Amniotic stem cell (primary cell): ENCODE measurements around the gene TEDC1.

Experiments
- DNase-seq: peaks from one replicate; lab custom pipeline; 2025; lab: John Stamatoyannopoulos, UW

The TEDC1 gene

DNA sequence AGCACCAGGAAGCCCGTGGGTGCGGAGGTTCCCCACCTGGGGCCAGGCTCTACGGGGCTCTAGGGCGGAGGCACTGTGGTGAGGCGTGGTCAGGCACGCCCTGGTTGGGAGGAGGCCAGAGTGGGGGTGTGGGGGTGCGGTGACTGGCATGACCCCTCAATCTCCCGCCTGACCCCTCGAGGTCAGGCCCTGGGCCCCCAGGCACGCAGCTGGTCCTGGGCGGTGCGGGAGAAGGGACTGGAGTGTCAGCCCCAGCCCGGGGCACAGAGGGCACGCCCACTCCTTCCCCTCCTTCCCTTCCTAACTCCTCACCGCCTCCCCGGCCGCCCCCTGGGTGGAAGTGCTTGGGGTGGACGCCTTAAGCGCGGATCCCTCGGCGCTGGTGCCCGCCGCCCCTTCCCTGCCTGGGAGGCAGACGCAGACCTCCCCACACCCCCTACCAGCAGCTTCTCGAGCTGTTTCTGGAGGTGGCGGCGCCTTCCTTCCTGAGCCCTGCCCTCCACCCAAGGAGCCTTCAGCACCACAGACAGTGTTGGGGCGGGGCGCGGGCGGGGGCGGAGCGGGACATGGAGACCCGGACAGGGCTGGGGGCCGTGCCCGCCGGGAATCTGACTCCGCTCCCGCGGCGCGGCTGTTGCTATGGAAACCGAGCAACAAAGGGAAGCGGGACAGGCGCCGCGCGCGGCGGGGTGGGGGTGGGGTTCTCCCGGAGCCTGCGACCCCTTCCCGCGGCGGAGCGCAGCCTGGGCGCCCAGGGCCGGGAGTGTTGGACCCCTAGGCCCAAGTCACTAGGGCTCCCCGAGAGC, 17.2 kb upstream of the TEDC1 start:
- peak; percentile 46 for DNase-seq

DNA sequence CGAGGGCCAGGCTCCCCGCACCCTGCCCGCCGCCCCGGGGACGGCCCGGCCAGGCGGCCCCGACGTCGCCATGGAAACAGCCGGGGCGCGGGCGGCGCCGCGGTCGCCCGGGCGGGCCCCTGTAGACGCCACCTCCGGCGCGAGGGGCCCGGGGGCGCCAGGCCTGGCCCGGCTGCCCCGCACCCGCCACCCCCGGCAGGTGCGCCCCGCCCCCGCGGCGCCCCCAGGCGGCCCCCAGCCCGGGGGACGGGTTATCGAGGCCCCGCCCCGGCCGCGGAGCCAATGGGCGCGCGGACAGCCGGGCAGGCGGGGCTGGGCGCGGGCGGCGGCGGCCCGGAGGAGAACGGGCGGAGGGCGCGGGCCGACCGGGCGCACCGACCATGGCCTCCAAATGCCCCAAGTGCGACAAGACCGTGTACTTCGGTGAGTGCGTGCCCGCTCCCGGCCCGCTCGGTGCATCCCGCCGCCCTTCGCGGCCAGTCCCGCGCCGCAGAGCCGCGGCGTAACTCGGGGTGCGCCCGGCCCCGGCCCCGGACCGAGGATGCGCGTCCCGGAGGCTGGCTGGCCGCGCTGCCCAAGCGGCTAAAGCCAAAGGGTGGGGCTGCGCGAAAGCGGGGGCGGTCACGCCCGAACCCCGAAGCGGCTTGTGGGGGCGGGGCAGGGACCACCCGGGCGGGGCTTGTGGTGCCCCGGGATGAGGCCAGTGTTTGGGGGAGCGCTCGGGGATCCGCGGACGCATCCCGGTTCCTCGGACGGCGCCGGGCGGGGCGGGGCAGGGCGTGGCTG, 16.4 kb upstream of the TEDC1 start, which contains the start of gene CRIP2:
Gene CRIP2 (plus strand): TSS at position 339 of the 786 bp plus-strand sequence. CDS start 42 bp downstream, at position 381.
- DNase-seq: no peak

DNA sequence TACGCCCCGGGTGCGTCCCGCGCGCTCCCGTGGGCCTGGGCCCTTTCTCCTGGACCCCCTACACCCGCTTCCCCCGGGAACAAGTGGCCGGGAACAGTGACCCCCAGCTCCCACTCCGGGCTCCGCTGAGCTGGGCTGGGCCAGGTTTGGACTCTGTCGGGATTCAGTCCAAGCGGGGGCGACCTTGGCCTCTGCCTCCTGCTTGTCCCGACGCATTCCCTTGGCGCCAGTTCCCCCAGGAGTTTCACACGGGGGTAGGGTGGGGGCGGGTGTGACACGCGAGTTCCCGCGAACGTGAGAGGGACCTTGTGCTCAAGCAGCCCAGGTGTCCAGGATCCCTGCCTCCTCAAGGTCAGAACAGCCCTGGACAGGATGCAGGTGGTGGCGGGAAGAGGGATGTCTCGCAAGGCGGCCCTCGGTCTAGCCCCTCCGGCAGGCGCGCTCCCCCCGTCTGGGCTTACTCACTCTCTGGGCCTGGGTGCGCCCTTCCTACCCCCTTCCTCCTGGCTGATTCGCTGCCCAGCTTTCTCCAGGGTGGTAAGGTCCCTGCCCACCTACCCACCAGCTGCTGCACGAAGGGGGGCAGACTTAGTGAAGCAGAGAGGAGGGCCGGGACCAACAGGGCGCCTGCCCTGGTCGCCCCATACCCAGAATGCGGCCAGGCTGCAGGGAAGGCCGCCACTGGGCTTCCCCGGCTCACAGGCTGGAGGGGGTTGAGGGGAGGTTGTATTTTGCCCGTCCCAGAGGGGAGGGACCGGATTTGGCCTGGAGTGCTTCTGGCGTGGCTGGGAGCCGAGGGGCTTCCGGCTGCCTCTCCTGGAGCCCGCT, 15.6 kb upstream of the TEDC1 start:
- no peak for DNase-seq

GRCh38 chr14:105476097-105476830, 14.8 kb upstream of the TEDC1 start:
- no peak for DNase-seq

GRCh38 chr14:105476831-105477659, 14.0 kb upstream of the TEDC1 start:
- DNase-seq: no peak

DNA sequence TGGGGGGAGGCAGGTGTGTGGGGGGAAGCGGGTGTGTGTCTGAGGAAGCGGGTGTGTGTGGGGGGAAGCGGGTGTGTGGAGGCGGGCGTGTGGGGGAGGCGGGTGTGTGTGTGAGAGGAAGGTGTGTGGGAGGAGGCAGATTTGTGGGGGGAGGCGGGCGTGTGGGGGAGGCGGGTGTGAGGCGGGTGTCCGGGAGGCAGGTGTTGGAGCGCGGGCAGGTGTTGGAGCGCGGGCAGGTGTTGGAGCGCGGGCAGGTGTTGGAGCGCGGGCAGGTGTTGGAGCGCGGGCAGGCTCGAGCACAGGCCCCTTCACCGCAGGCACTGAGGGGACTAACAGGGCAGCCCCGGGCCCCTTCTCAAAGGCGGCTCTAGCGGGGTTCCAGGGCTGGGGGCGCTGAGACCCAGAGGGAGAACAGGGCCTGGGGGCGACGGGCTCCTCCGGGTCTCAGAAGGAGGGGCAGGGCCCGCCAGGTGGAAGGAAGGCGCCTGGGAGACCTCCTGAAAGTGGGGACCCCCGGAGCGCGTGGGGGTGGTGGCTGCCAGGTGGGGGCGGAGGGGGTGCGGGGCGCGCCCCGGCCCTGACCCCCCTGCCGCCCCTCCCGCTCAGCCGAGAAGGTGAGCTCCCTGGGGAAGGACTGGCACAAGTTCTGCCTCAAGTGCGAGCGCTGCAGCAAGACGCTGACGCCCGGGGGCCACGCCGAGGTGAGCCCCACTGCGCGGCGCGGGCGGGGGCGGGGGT, 13.2 kb upstream of the TEDC1 start:
- DNase-seq: no peak

DNA sequence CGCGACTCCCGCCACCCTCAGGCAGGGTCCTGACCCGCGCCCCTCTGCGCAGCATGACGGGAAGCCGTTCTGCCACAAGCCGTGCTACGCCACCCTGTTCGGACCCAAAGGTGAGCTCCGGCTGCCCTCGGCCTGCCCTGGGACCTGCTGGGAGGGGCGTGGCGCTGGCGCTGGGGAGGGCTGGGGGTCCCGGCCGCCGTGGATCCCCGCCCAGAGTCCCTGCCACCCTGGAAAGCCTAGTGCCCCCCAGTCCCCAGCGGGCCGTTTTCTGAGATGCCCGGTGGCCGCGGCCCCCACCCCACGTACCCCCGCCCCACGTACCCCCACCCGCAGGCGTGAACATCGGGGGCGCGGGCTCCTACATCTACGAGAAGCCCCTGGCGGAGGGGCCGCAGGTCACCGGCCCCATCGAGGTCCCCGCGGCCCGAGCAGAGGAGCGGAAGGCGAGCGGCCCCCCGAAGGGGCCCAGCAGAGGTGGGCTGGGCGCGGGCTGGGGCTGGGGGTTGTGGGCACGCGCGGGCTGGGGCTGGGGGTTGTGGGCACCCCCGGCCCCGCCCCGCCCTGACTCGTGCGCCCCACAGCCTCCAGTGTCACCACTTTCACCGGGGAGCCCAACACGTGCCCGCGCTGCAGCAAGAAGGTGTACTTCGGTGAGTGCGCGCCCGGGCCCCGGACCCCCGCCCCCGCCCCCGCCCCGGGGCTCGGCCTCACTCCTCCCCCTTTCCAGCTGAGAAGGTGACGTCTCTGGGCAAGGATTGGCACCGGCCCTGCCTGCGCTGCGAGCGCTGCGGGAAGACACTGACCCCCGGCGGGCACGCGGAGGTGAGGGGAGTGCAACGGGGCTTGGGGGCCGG, 12.4 kb upstream of the TEDC1 start:
- no peak for DNase-seq

- DNase-seq: no peak
These were observed 11.5 kb upstream of the TEDC1 start for GRCh38 chr14:105479431-105480158.

GRCh38 chr14:105480199-105480746, 10.8 kb upstream of the TEDC1 start:
- DNase-seq: no peak

GRCh38 chr14:105480807-105481801, 9.9 kb upstream of the TEDC1 start:
- DNase-seq: peak; percentile 49

- peak; percentile 88 for DNase-seq
These were observed 9.1 kb upstream of the TEDC1 start for GRCh38 chr14:105481886-105482457.

GRCh38 chr14:105482486-105483110, 8.4 kb upstream of the TEDC1 start:
- no peak for DNase-seq

- DNase-seq: no peak
These were observed 7.6 kb upstream of the TEDC1 start for GRCh38 chr14:105483300-105484068.

GRCh38 chr14:105484069-105484996, 6.7 kb upstream of the TEDC1 start:
- no peak for DNase-seq
